Hematopoietic multipotent progenitor cell treated with erythropoietin and hydrocortisone succinate and interleukin-3 and kit ligand, for 8 days (in vitro differentiated cells): ENCODE results near the gene HMCN2.

ENCODE experiments used
- DNase-seq: peaks from one replicate; pipeline ENCODE4 v3.0.0-alpha.2; 2015

Gene HMCN2, protein sequence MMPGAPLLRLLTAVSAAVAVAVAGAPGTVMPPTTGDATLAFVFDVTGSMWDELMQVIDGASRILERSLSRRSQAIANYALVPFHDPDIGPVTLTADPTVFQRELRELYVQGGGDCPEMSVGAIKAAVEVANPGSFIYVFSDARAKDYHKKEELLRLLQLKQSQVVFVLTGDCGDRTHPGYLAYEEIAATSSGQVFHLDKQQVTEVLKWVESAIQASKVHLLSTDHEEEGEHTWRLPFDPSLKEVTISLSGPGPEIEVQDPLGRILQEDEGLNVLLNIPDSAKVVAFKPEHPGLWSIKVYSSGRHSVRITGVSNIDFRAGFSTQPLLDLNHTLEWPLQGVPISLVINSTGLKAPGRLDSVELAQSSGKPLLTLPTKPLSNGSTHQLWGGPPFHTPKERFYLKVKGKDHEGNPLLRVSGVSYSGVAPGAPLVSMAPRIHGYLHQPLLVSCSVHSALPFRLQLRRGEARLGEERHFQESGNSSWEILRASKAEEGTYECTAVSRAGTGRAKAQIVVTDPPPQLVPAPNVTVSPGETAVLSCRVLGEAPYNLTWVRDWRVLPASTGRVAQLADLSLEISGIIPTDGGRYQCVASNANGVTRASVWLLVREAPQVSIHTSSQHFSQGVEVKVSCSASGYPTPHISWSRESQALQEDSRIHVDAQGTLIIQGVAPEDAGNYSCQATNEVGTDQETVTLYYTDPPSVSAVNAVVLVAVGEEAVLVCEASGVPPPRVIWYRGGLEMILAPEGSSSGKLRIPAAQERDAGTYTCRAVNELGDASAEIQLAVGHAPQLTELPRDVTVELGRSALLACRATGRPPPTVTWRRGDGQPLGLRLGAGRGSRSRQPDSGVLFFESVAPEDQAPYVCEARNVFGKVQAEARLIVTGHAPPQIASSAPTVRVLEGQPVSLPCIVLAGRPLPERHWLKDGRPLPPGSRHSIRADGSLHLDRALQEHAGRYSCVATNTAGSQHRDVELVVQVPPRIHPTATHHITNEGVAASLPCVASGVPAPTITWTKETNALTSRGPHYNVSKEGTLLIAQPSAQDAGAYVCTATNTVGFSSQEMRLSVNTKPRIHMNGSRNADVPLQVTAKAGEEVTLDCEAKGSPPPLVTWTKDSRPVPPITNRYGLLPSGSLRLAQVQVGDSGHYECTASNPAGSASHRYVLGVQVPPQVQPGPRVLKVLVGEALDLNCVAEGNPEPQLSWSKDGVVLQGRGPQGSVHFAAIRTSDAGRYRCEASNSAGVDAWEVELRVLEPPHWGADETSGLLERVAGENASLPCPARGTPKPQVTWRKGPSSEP (N-terminal part only)

DNA sequence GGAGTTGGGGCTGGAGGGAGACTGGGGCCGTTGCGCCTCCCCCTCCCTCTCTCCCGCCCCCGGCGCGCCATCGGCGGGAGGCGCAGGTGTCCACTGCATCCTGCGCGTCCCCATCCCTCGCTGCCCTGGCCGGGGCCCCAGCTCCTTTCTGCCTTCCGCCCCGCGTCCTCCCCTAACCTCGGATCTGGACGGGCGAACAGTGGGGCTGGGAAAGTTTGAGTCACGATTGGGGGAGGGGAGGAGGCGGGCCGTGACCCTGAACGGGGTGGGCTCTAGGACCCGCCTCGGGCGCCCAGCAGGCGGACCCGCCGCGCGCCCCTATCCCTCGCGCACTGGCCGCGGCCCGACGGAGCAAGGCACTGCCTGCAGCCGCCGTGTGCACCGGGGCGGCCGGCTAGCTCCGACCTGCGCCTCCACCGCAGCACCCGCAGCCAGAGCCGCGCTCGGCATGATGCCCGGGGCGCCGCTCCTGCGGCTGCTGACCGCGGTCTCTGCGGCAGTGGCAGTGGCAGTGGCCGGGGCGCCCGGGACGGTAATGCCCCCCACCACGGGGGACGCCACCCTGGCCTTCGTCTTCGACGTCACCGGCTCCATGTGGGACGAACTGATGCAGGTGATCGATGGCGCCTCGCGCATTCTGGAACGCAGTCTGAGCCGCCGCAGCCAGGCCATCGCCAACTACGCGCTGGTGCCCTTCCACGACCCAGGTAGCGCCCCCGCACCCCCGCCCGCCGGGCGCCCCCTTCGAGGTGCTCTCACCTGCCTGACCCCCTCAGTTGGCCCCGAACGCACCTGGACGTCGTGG lies at the start of gene HMCN2:
HMCN2 (plus strand) TSS at position 330 of the 805 bp plus-strand sequence; CDS start at position 449, 119 bp downstream.
- no peak for DNase-seq

DNA sequence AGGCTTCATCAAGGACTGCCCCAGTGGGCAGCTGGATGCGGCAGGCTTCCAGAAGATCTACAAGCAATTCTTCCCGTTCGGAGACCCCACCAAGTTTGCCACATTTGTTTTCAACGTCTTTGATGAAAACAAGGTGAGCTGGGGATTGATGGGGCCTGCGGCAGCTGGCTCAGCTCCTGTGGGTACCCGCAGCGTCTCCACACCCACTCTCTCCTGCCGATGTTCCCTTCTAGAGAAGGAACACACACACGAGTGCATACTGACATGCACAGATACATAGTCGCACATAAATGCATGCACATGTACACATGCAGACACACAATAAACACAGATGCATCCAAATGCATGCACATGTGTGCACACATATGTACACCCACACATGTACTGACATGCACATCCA lies 47.7 kb upstream of the HMCN2 start:
- no peak for DNase-seq

DNA sequence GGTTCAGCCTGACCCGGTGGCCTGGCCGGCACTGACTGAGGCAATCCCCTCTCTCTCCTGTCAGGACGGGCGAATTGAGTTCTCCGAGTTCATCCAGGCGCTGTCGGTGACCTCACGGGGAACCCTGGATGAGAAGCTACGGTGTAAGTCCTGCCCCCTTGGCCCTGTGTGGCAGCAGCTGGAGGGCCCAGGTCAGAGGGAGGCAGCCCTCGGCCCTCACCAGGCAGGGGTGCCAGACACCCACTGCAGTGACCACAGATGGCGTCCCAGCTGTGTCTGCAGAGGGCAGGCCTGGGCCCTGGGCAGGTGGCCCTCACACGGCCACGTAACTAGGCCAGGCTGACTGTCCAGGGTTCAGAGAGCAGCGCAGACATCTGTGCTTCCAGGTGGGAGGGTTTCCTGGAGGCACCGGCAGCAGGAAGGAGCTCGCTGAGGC lies 45.9 kb upstream of the HMCN2 start:
- no peak for DNase-seq

DNA sequence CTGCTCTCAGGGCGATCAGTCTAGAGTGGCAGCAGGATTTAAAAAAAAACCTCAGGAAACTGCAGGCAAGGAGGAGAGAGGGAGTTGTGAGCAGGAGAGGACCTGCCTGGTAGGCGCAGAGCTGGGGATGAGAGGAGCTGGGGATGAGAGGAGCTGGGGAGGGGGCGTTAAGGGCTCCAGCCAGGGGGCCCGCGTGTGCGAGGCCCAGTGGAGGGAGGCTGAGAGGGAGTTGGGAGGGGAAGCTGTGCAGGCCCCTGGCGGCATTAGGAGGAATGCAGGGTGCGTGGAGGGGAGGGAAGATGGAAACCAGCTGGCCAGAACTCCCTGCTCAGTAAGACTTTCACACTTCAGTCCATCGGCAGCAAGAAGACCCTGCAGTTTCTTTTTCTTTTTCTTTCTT lies 45.2 kb upstream of the HMCN2 start:
- no peak for DNase-seq

DNA sequence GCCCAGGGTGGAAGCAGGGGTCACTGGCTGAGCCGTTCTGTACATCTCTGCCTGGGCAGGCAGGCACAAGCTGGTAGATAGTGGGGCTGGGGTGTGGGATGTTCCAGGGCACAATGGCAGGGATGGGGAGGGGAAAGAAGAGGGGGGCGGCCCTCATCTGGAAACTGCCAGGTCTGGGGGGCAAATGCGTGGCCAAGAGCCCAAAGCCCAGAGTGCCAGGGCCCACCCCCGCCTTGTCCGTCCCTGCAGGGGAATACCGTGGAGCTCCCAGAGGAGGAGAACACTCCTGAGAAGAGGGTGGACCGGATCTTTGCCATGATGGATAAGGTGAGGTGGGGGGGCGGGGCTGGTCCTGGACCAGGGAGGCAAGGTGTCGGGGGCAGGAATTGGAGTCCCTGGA lies 42.7 kb upstream of the HMCN2 start:
- no peak for DNase-seq

DNA sequence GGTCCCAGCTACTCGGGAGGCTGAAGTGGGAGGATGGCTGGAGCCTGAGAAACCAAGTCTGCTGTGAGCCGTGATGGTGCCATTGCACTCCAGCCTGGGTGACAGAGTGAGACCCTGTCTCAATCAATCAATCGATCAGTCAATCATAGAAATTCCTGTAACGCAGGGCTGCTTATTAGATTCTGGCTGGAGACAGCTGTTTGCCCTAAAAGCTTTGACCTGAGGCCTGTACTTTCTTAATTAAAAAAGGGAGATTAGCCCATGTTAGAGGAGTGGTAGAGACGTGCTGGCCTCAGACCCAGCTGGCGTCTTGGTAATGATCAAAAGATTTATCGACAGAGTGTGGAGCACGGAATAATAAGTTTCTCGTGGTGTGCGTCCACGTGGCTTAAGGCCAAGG lies 40.5 kb upstream of the HMCN2 start:
- DNase-seq = no peak

DNA sequence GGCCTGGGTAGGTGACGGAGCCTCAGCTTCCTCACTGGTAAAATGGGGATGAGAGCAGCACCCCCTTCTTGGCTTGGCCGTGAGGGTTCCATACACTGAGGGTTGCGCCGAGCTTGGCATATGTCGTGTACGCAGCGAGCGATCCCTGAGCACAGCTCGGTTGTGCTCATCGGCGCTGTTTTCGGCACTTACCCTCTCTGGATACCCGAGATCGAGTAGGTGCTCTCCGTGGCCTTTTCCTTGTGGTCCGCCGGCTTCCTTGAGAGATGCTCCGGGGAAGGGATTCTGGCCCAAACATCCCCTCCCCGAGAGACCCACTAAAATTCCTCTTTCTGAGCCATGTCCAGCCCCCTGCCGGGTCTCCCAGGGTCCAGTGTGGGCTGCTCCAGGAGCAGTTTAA lies 40.0 kb upstream of the HMCN2 start:
- DNase-seq = no peak

DNA sequence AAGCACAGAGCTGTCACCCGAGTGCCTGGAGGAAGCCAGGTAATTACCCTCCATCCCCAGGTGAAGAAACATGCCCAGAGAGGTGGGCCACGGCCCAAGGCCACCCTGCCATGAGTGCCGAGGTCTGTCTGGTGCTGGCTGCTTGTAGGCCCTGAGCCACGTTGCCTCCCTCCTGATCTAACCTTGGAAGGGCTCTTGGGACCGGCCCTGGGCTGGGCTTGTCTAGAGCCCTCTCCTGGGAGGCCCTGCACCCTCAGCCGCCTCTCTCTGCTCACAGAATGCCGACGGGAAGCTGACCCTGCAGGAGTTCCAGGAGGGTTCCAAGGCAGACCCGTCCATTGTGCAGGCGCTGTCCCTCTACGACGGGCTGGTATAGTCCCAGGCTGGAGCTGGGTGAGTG lies 39.4 kb upstream of the HMCN2 start:
- DNase-seq = no peak

DNA sequence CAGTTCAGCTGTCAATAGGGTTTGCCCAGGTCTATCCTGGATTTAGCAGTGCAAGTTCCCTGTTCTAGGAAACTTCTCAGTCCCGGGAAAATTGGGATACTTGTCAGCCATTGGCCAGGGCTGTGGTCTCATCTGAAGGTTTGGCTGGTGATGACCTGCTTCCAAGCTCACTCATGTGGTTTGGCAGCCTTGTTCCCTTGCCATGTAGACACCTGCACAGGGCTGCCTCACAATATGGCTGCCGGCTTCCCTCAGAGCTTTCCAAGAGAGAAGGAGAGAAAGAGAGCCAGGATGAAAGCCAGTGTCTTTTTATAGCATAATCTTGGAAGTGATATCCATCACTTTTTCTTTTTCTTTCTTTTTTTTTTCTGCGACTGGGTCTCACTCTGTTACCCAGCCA lies 37.7 kb upstream of the HMCN2 start:
- no peak for DNase-seq

DNA sequence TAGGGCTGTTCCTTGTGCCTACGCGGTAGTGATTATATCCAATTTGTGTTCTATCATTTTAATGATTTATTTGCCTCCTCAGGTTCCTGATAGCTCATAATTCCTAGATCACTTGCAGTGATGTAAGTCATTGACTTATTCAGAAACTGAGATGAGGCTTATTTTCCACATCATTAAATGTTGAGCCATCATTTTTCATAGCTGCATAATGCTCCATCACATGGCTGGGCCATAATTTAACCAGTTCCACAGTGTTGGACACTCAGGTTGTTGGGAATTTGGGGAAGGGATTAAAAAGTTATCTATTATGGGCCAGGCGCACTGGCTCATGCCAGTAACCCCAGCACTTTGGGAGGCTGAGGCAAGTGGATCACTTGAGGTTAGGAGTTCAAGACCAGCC lies 35.8 kb upstream of the HMCN2 start:
- no peak for DNase-seq

DNA sequence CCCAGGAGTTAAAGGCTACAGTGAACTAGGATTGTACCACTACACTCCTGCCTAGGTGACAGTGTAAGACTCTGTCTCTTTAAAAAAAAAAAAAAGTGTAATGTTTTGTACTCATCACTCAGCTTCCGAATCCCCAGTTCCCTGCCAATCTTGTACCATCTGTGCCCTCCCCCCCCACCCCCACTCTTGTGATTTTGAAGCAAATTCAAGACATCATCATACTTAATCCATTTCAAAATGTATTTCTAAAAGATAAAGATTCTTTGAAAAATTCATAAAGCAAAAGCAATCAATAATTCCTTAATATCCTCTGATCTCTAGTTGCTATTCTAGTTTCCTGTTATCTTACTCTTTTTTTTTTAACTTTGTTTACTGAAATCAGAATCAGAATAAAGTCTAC lies 34.9 kb upstream of the HMCN2 start:
- DNase-seq = no peak

DNA sequence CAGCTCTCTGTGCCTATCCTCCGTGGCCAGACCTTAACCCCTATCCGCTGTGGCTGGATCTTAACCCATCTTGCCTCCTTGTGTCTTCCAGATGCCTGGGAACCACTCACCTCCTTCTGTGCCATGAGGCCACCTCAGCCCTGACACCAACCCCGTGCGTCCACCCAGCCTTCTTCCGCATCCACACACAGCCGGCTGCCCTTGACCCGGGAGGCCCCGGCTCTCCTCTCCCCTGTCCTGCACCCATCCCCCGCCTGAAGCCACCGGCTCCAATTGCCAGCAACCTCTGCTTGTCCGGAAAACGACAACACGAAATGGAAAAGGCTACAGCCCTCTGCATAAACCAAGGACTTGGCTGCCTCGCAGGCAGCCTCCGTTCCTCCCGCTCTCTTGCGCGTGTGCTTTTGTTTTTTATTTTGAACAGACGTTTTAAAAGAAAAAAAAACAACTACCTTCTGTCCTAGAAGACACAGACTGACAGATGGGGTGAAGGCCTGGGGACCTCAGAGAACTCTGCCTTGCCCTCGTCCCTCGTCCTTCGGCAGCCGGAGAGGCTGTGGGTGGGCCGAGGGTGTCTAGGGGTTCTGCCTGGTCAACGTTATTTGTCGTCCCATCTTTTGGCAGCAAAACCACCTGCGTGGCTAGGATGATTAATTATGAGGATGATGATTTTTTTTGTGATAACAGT lies 32.5 kb upstream of the HMCN2 start:
- no peak for DNase-seq

DNA sequence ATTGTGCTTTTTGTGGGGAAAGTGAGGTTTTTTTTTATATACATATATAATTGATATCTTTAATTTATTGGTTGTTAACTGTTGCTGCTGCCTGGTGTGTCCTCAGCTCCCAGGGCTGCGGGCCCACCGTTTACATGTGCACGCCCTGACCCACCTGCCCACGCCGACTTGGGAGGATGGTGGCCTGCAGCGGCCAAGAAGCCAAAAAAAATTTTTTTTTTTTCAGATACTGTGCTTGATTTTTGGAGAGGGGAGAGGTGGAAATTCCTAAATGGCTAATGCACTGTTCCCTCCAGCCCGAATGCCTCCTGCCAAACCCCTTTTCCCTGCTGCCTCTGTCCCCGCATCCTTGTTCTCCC lies 32.0 kb upstream of the HMCN2 start:
- DNase-seq = no peak

DNA sequence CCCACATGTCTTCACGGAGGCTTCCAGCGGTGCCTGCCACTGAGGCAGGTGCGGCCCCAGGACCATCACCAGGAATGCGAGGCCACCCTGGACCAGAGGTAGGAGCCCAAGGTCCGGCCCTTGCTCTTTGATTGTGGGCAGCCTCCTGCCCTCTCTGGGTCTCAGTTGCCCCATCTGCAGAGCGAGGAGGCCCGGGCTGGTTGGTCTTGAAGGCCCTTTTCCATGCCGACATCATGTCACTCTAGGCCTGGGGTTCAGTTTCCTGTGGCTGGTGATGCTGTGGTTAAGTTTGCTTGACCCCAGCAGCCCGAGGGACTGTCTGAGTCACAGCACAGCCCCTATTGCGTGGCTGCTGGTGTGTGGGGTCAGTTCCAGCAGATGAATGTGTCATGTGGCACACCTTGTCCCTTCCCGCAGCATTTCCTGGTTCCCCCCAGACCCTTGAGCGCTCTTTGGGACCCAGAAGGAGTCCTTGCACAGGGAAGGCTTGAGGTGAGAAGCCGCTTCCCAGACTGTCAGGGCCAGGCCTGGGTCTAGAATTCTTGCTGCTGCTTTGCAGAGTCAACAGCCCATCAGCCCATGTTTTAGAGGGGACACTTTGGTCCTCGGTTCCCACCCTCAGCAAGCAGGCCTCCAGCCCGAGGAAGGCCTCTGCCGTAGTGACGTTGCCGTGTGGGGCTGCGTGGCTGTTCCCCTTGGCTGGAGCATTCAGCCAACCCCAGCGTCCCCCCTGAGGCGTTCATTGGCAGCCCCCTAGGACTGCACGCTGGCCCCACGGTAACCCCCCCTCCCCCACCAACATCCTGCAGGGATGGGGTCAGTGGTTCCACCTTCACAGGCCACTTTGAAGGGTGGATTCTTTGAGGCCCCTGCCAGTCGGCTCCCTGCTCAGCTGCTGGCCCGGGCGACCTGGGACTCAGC lies 31.0 kb upstream of the HMCN2 start:
- no peak for DNase-seq

DNA sequence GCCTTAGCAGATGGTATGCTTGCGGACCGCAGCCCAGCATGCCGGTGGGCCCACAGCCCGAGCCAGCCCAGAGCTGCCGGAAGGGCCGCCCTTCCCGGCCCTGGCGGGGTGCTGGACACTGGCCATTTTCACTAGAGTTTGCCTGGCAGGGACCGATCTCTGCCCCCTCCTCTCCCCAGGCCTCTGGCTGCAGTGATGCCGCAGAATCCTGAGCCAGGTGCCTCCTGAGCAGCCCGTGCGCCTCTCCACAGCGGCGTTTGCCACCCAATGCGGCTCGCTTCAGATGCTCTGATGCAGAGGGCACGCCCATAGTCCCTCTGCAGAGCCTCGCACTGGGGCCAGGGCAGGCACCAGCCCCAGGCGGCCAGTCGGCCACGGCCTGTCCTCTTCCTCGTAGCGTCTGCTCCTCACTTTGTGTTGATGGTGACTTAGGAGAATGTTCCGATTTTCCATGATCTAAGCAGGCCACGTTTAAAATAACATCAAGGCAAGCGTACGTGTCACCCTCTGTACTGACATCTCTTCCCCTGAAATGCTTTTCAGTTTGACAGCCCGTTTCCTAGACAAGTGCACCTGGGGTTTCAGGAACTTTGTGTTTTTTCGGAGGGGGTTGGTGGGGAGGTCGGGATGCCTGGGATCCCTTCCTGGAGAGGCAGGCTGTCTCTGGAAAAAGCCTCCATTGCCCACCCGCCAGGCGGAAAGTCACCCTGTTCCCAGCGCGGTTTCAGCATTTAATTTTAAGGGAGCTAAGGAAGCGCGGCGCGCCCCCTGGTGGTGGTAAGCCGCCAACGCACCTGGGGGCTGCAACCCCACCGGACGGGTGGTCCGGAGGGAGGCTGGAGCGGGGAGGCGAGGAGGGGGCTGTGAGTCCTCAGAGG lies 29.8 kb upstream of the HMCN2 start:
- DNase-seq = peak; percentile 65

DNA sequence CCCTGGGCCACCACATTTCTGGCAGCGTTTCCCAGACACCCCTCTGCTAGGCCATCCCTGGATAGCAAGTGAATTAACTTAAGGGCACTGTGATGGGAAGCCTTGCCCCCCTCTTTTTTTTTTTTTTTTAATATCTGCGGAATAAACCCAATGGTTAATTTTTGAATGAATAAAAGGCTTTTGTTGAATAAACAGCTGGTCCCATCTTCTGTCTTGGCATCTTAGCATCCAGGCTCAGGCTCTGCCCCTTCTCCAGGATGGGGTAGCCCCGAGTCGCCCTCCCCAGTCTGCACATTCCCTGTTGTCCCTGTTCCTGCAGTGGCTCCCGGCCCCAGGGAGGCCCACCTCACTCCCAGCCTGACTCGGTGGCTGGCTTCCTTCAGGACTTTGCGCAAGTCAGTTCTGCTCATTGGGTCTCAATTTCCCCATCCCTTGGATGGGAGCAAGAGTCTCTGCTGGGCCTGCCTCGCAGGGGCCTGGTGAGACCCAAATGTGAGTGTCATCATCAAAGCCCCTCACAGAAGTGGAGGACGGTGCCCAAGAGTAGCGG lies 29.0 kb upstream of the HMCN2 start:
- no peak for DNase-seq

DNA sequence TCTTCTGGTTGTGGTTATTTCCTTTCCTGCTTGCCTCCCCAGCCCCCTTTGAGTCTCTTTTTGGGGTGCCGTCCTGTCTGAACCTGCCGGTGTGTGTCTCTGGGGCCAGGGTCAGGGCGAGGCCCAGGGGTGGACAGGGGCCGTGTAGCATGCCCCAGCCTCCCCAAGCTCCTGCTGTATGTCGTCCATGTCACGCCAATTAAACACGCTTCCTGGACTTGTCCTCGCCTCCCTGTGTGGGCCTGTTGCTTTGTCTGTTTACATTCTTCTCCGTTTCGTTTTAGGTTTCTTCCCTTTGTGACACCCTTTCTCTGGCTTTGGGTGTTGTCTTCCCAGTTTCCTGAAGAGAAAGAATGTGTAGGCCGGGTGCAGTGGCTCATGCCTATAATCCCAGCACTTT lies 28.5 kb upstream of the HMCN2 start:
- DNase-seq = no peak

DNA sequence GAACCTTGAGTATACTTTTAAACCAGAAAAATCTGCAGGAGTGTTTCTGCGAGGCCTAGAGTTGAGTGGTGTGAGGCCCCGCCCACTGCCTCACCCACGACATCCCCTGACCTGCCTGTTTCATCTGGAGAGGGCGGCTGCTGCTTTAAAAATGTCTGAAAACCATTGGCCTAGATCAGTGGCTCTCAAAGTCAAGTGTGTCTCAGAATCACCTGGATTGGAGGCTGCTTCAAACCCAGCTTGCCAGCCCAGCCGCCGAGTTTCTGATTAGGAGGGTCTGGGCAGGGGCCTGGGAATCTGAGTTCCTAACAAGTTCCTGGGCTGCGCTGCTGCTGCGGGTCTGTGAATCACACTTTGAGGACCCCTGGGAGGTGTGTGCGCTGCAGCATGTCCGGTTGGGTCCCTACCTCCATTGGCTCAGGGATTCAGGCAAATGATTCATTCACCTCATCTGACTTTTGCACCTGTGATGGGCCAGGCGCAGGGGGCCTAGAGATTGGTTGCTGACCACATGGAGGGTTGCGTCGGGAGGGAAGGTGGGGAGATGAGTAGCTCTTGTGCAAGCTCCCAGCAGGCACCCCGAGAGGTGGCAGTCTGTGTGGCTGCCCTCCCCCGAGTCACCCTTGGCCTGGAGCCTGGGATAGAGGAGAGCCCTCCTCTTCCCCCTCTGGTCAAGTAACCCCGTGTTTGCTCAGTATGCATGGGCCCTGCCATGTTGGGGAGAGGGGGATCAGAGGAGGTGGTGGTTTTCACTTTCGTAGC lies 27.6 kb upstream of the HMCN2 start:
- no peak for DNase-seq

DNA sequence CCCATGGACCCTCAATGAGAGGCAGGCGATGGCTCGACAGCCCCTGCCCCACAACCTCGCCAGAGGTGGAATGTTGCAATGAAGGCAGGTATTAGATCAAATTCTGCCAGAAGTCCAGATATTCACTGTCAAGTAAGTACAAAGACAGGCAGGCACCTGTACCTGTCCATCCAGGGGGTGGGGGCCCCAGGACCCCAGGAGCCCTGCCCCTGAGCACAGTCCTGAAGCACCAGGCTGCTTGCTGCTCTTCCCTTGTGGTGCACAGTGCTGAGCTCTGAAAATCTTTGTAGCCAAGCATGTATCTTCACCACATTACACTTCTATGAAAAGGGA lies 26.2 kb upstream of the HMCN2 start:
- no peak for DNase-seq
